Effector memory CD4-positive, alpha-beta T cell (primary cell): ENCODE measurements around the gene GM2A.
"Not testable (repeated sequence)": the region's sequence is repeated elsewhere in the genome, so short reads cannot be mapped to it uniquely, and the experiment has no call there.

Source experiments
- DNase-seq, 3 donors: peaks; one replicate each; pipeline ENCODE4 v3.0.0-alpha.2; 2020
- H3K27ac ChIP-seq: 2 replicates; pipeline ENCODE4 v1.7.0; 2013; ENCODE audit warnings: mild to moderate bottlenecking, low read length, moderate library complexity; ENCODE audit not compliant: insufficient read depth, poor library complexity, severe bottlenecking
- H3K27me3 ChIP-seq: replicated peaks from 2 replicates; pipeline ENCODE4 v1.7.0; 2013; ENCODE audit warnings: mild to moderate bottlenecking, low read length; ENCODE audit not compliant: insufficient read depth, control insufficient read depth, poor library complexity, severe bottlenecking
- H3K36me3 ChIP-seq: 2 replicates; pipeline ENCODE4 v1.7.0; 2013; ENCODE audit warnings: mild to moderate bottlenecking, low read length, moderate library complexity; ENCODE audit not compliant: control insufficient read depth, insufficient read depth
- H3K4me1 ChIP-seq: 2 replicates; pipeline ENCODE4 v1.7.0; 2013; ENCODE audit warnings: low read length, mild to moderate bottlenecking; ENCODE audit not compliant: control insufficient read depth, insufficient read depth, poor library complexity, severe bottlenecking
- H3K4me3 ChIP-seq: 2 replicates; pipeline ENCODE4 v1.7.0; 2013; ENCODE audit warnings: low read length, low read depth, mild to moderate bottlenecking; ENCODE audit not compliant: insufficient read depth, poor library complexity, severe bottlenecking
- H3K9me3 ChIP-seq: 2 replicates; pipeline ENCODE4 v1.7.0; 2013; ENCODE audit warnings: mild to moderate bottlenecking, low read length, moderate library complexity; ENCODE audit not compliant: control insufficient read depth

Gene GM2A

GRCh38 chr5:151296974-151297373 lies 44.0 kb downstream of the GM2A start:
- Histone ChIP-seq H3K9me3 (no peaks in the 10 kb centered on the region), H3K27ac (no peak overlapping the region), H3K4me1 (no peaks in the 10 kb centered on the region), H3K27me3 (peaks cover 3% of the 10 kb centered on the region), H3K4me3 (no peak overlapping the region), H3K36me3 (no peaks in the 10 kb centered on the region)
- DNase-seq: no peak

GRCh38 chr5:151298063-151298855 lies 45.3 kb downstream of the GM2A start:
- DNase-seq: no peak
- Histone ChIP-seq H3K27ac (no peak overlapping the region), H3K4me1 (no peaks in the 10 kb centered on the region), H3K27me3 (peaks cover 3% of the 10 kb centered on the region), H3K36me3 (no peaks in the 10 kb centered on the region), H3K4me3 (no peak overlapping the region), H3K9me3 (no peaks in the 10 kb centered on the region)

- no peaks in the 10 kb centered on the region for H3K27me3 ChIP-seq
- H3K4me3 ChIP-seq: no peak within 1 kb of the TSS
- no peak for DNase-seq
- no peaks in the 10 kb centered on the region for H3K9me3 ChIP-seq
- H3K4me1 ChIP-seq: no peaks in the 10 kb centered on the region
- H3K36me3 ChIP-seq: no peaks in the 10 kb centered on the region
- H3K27ac ChIP-seq: no peak within 1 kb of the TSS
These were observed 50.7 kb downstream of the GM2A start, which contains the start of gene SLC36A3 for GRCh38 chr5:151303666-151304065. Gene SLC36A3, minus strand, starts transcription at chr5:151303766. Its CDS starts 412 bp downstream, at chr5:151303354.

- H3K9me3 ChIP-seq, H3K4me1 ChIP-seq: not testable (repeated sequence)
These were observed 56.3 kb downstream of the GM2A start for GRCh38 chr5:151309266-151309665.

GRCh38 chr5:151309821-151310220 lies 56.8 kb downstream of the GM2A start:
- not testable (repeated sequence) for H3K27ac ChIP-seq, H3K4me1 ChIP-seq, H3K4me3 ChIP-seq, H3K36me3 ChIP-seq, H3K27me3 ChIP-seq, H3K9me3 ChIP-seq, DNase-seq

More at GRCh38 chr5:151309266-151309665, 56.3 kb downstream of the GM2A start:
- not testable (repeated sequence) for DNase-seq, H3K36me3 ChIP-seq, H3K27ac ChIP-seq, H3K4me3 ChIP-seq, H3K27me3 ChIP-seq

GRCh38 chr5:151310932-151311331 lies 57.9 kb downstream of the GM2A start:
- DNase-seq: no peak
- Histone ChIP-seq H3K9me3 (no peaks in the 10 kb centered on the region), H3K27ac (no peak overlapping the region), H3K27me3 (no peaks in the 10 kb centered on the region), H3K4me3 (no peak overlapping the region), H3K4me1 (no peaks in the 10 kb centered on the region), H3K36me3 (no peaks in the 10 kb centered on the region)

GRCh38 chr5:151312756-151313324 lies 59.9 kb downstream of the GM2A start:
- Histone ChIP-seq H3K27me3 (no peaks in the 10 kb centered on the region), H3K9me3 (no peaks in the 10 kb centered on the region), H3K4me1 (no peaks in the 10 kb centered on the region), H3K27ac (no peak overlapping the region), H3K4me3 (no peak overlapping the region), H3K36me3 (no peaks in the 10 kb centered on the region)
- DNase-seq: no peak

GRCh38 chr5:151313357-151313756 lies 60.4 kb downstream of the GM2A start:
- no peak overlapping the region for H3K4me3 ChIP-seq
- no peaks in the 10 kb centered on the region for H3K36me3 ChIP-seq
- no peak for DNase-seq
- no peaks in the 10 kb centered on the region for H3K4me1 ChIP-seq
- H3K27me3 ChIP-seq: no peaks in the 10 kb centered on the region
- no peaks in the 10 kb centered on the region for H3K9me3 ChIP-seq
- H3K27ac ChIP-seq: no peak overlapping the region

GRCh38 chr5:151315998-151316597 lies 63.1 kb downstream of the GM2A start:
- Histone ChIP-seq H3K9me3 (no peaks in the 10 kb centered on the region), H3K36me3 (no peaks in the 10 kb centered on the region), H3K4me3 (no peak overlapping the region), H3K4me1 (no peaks in the 10 kb centered on the region), H3K27me3 (no peaks in the 10 kb centered on the region), H3K27ac (no peak overlapping the region)
- peak in 1 of 3 donors; percentile 16 for DNase-seq

GRCh38 chr5:151317871-151318270 lies 64.9 kb downstream of the GM2A start:
- H3K27me3 ChIP-seq: no peaks in the 10 kb centered on the region
- no peak overlapping the region for H3K4me3 ChIP-seq

More at GRCh38 chr5:151317871-151318270, 64.9 kb downstream of the GM2A start:
- Histone ChIP-seq H3K27ac (no peak overlapping the region), H3K36me3 (no peaks in the 10 kb centered on the region), H3K9me3 (no peaks in the 10 kb centered on the region), H3K4me1 (no peaks in the 10 kb centered on the region)
- DNase-seq: no peak
